LNCAP (cell line): ENCODE measurements around the gene TBC1D8B.

Experiments
- TF ChIP-seq, protein P1 (sequence below): fragments of 450-650 bp; IDR thresholded peaks from 2 replicates; pipeline ENCODE4 v1.5.1; 2017; ENCODE audit warnings: mild to moderate bottlenecking

Gene TBC1D8B

DNA sequence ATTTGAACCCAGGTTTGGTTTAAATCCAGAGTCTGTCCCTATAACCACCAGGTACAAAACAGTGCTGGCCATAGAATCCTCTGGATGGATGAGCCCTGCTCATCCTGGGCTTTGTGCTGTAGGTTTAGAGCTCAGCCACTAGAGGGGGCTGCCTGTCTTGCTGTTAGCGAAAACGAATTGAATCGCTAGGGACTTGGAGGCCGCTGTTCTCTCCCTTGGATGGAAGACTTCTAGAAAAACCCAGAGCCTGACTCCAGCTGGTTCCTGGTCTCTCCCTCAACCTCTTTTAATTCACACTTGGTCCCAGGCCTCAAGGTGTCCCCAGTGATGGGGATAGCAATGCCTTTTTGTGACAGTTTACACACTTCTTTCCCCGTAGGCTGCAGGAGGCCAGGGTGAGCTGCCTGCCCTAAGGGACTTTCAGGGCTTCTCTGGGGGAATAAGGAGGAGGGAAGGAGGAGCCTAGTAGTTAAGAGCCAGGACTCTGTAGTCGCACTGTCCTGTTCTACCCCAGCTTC is 92.0 kb downstream of the TBC1D8B start:
- TF ChIP-seq, protein P1, sequence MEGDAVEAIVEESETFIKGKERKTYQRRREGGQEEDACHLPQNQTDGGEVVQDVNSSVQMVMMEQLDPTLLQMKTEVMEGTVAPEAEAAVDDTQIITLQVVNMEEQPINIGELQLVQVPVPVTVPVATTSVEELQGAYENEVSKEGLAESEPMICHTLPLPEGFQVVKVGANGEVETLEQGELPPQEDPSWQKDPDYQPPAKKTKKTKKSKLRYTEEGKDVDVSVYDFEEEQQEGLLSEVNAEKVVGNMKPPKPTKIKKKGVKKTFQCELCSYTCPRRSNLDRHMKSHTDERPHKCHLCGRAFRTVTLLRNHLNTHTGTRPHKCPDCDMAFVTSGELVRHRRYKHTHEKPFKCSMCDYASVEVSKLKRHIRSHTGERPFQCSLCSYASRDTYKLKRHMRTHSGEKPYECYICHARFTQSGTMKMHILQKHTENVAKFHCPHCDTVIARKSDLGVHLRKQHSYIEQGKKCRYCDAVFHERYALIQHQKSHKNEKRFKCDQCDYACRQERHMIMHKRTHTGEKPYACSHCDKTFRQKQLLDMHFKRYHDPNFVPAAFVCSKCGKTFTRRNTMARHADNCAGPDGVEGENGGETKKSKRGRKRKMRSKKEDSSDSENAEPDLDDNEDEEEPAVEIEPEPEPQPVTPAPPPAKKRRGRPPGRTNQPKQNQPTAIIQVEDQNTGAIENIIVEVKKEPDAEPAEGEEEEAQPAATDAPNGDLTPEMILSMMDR, result peak; percentile 74

- TF ChIP-seq, protein P1, result no peak
Observed at GRCh38 chrX:106894978-106895452, 92.5 kb downstream of the TBC1D8B start.

DNA sequence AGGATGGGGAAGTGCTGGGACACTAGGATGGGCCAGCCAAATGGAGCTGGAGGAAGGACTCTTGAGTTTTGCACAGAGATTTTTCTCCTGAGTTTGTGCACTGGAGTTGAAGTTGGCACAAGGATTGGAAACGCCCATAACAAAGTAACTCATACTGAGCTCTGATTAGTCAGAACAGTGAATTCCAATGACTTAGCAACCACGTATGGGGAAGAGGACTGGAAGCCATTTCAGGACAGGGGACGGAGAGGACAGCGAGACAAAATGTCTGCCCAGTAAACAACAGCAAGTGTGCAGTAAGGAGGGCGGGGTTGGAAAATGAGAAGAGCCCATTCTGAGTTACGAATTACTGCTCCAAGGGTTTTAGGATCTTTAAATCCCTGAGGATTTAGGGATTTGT is 94.8 kb downstream of the TBC1D8B start:
- TF ChIP-seq, protein P1, result no peak

DNA sequence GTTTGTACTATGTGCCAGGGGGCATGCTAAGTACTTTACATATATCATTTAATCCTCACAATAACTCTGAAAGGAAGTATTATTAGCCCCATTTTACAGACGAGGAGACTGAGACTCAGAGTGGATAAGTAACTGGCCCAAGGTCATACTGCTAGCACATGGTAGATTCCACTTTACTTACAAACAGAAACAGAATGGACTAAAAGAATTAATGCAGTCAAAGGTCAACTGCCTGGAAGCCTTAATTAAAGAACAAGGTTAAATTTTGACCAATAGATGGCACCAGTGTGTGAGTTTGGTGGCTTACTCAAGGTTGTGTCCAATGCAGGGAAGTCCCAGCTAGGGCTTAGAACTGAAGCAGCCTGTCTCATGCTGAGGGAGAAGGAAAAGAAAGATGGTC is 96.0 kb downstream of the TBC1D8B start:
- TF ChIP-seq, protein P1, result peak; percentile 46

- TF ChIP-seq, protein P1, result no peak
Observed at GRCh38 chrX:106899276-106899675, 96.8 kb downstream of the TBC1D8B start.

DNA sequence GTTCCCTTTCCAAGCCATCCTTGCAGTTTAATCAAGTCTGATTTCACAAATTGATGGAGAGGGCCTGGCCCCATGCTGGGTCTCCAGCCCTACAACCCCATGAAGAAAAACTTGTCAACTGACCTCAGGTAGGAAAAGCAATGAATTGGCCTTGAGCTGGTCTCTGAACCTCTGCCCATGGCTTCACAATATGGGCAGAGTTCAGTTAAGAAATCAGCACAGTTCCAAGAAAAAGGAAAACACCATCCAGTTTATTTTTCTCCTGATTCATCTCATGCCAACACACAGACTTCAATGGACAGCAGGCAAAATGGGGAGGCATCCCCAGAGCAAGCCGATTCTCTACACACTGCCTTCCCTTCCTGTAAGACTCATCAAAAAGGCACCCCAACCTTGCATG is 97.4 kb downstream of the TBC1D8B start:
- TF ChIP-seq, protein P1, result no peak

- TF ChIP-seq, protein P1, result no peak
Observed at GRCh38 chrX:106901341-106901740, 98.9 kb downstream of the TBC1D8B start.

- TF ChIP-seq, protein P1, result no peak
Observed at GRCh38 chrX:106901781-106902219, 99.3 kb downstream of the TBC1D8B start.
